Measurements from ENCODE around the gene MUC3A.
"Not testable (repeated sequence)": the region's sequence is repeated elsewhere in the genome, so short reads cannot be mapped to it uniquely, and the experiment has no call there.

DNA sequence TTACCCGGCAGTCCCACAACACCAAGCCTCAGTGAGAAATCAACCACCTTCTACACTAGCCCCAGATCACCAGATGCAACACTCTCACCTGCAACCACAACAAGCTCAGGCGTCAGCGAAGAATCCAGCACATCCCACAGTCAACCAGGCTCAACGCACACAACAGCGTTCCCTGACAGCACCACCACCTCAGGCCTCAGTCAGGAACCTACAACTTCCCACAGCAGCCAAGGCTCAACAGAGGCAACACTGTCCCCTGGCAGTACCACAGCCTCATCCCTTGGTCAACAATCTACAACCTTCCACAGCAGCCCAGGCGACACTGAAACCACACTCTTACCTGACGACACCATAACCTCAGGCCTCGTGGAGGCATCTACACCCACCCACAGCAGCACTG is 53.0 kb downstream of the MUC3A start:
- TF ChIP-seq POLR2A (IDR thresholded peaks at IDR 0.05): not testable (repeated sequence)
- TF ChIP-seq, protein P1, sequence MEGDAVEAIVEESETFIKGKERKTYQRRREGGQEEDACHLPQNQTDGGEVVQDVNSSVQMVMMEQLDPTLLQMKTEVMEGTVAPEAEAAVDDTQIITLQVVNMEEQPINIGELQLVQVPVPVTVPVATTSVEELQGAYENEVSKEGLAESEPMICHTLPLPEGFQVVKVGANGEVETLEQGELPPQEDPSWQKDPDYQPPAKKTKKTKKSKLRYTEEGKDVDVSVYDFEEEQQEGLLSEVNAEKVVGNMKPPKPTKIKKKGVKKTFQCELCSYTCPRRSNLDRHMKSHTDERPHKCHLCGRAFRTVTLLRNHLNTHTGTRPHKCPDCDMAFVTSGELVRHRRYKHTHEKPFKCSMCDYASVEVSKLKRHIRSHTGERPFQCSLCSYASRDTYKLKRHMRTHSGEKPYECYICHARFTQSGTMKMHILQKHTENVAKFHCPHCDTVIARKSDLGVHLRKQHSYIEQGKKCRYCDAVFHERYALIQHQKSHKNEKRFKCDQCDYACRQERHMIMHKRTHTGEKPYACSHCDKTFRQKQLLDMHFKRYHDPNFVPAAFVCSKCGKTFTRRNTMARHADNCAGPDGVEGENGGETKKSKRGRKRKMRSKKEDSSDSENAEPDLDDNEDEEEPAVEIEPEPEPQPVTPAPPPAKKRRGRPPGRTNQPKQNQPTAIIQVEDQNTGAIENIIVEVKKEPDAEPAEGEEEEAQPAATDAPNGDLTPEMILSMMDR (IDR thresholded peaks at IDR 0.05): not testable (repeated sequence)
